Measurements from ENCODE around the gene LYRM4. TPM values are rescaled to one million over a fixed set of nuclear protein-coding genes. Genes with fewer than 3 reads are reported as not detected.

LYRM4 gene
- total and polyA plus RNA-seq, 8 donors = 25.2 to 47.4 (median 42.0) TPM

- no peaks in the 10 kb centered on the region for H3K27me3 ChIP-seq
- ATAC-seq = no peak
- no peaks in the 10 kb centered on the region for H3K4me1 ChIP-seq
- DNase-seq = no peak
- H3K9me3 ChIP-seq = no peaks in the 10 kb centered on the region
- no peak overlapping the region for H3K27ac ChIP-seq
- no peaks in the 10 kb centered on the region for H3K36me3 ChIP-seq
- TF ChIP-seq CTCF (IDR thresholded peaks at IDR 0.05) = no peak
- intact Hi-C loops (cut with DNase I) = no loop called here
- no peak overlapping the region for H3K4me3 ChIP-seq
Observed at GRCh38 chr6:5303682-5304081, 42.9 kb upstream of the LYRM4 start.

- H3K4me3 ChIP-seq = no peak overlapping the region
- H3K27me3 ChIP-seq = no peaks in the 10 kb centered on the region
- H3K27ac ChIP-seq = no peak overlapping the region
- no peaks in the 10 kb centered on the region for H3K36me3 ChIP-seq
- TF ChIP-seq CTCF (IDR thresholded peaks at IDR 0.05) = peak; percentile 20 to 29
- intact Hi-C loops (cut with DNase I) = no loop called here
- no peaks in the 10 kb centered on the region for H3K4me1 ChIP-seq
- ATAC-seq (peak; percentile 99), DNase-seq (peak in 3 of 4 donors; percentile 30 to 60 (median 57))
- H3K9me3 ChIP-seq = no peaks in the 10 kb centered on the region
Observed at GRCh38 chr6:5302995-5303622, 42.4 kb upstream of the LYRM4 start.

DNA sequence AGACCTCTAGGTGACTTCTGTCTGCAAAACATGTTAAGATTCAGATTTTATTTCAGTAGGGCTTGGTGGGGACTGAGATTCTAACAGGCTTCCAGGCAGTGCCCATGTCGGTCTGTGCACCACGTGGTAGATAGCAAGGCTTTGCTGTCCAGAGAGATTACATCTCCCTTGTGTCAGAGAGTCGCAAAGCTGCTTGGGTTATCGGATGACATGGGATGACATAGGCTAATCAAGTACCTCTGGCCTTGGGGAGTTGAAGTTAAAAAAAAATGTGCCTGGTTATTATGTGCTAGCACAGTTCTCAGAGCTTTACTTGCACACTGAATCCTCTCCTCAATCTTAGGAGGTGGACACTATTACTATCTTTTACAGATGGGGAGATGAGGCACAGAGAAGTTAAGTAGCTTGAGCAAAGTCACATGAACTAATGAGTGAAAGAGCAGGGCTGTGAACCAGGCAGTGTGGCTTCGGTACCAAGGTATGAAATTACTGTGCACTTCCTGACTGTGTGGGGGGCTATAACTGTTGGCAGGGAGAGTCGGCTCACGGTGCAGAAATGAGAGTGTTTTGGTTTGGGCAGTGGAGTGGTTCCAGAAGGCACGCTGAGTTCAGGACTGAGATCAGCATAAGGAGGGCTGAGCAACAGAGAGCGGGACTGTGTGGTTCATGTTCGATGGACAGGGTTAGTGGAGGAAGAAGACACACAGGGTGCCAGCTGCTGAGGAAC, 41.6 kb upstream of the LYRM4 start:
- DNase-seq (no peak), ATAC-seq (peak; percentile 14)
- Histone ChIP-seq H3K9me3 (no peaks in the 10 kb centered on the region), H3K27me3 (no peaks in the 10 kb centered on the region), H3K36me3 (no peaks in the 10 kb centered on the region), H3K4me3 (no peak overlapping the region), H3K4me1 (no peaks in the 10 kb centered on the region), H3K27ac (no peak overlapping the region)
- intact Hi-C loops (cut with DNase I) = no loop called here
- no peak for TF ChIP-seq CTCF (IDR thresholded peaks at IDR 0.05)

DNA sequence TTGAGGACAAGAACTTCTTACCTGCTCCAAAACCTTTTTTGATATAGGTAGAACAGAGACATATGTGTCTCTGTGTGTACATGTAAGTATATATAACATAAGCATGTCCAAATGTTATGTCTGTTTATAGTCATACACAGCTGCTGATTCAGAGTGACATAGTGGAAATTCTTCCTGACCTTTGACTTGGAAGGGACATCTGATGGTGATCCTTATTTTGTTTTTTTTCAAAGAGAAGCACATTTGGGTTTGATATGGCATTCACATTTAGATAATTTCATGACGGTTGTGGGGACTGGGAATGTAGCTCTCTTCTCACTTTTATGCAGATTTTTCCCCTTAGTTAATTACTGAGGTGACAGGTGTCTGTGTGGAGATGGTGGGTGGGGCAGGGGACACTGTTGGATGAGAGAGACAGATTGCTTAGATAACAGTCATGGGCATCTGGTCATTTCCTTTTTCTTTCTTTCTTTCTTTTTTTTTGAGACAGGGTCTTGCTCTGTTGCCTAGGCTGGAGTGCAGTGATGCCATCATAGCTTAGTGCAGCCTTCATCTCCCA, 39.5 kb upstream of the LYRM4 start:
- Histone ChIP-seq H3K27ac (no peak overlapping the region), H3K4me1 (no peaks in the 10 kb centered on the region), H3K9me3 (no peaks in the 10 kb centered on the region), H3K27me3 (no peaks in the 10 kb centered on the region), H3K36me3 (no peaks in the 10 kb centered on the region), H3K4me3 (no peak overlapping the region)
- ATAC-seq (no peak), DNase-seq (no peak)
- TF ChIP-seq CTCF (IDR thresholded peaks at IDR 0.05) = no peak
- intact Hi-C loops (cut with DNase I) = no loop called here

DNA sequence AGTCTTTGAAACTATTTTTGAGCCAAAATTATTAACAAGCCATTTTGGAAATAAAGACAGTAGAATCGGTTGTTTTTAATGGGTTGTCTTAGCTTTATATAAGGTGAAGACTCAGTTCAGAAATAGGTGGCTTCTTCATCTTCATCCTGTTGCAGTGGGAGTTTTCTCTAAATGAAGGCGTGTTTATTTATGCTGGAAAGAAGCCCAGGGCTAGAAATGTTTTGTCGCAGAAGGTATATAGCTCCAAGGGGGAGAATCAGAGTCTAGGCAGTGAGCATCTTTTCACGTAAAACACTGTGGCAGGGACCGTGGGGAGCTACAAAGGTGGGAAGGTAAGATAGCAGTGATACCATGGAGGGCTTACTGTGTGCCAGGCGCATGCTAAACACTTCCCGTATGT, 34.9 kb upstream of the LYRM4 start:
- no peaks in the 10 kb centered on the region for H3K27me3 ChIP-seq
- H3K4me1 ChIP-seq = no peaks in the 10 kb centered on the region
- no peaks in the 10 kb centered on the region for H3K9me3 ChIP-seq
- no peak for TF ChIP-seq CTCF (IDR thresholded peaks at IDR 0.05)
- H3K4me3 ChIP-seq = no peak overlapping the region
- no peak overlapping the region for H3K27ac ChIP-seq
- DNase-seq = no peak
- intact Hi-C loops (cut with DNase I) = no loop called here
- no peaks in the 10 kb centered on the region for H3K36me3 ChIP-seq
- no peak for ATAC-seq
